SW480 (cell line): ENCODE results near the gene RFESD.
"Not testable (repeated sequence)": the region's sequence is repeated elsewhere in the genome, so short reads cannot be mapped to it uniquely, and the experiment has no call there.

ENCODE experiments used
- DNase-seq: peaks from one replicate; pipeline ENCODE4 v3.0.0-alpha.2; 2016; ENCODE audit warnings: low spot score

Gene RFESD

GRCh38 chr5:95667061-95667618, 20.6 kb downstream of the RFESD start:
- DNase-seq = no peak

GRCh38 chr5:95667678-95668077, 21.1 kb downstream of the RFESD start:
- no peak for DNase-seq

- DNase-seq = no peak
These were observed 21.6 kb downstream of the RFESD start for GRCh38 chr5:95668216-95668615.

DNA sequence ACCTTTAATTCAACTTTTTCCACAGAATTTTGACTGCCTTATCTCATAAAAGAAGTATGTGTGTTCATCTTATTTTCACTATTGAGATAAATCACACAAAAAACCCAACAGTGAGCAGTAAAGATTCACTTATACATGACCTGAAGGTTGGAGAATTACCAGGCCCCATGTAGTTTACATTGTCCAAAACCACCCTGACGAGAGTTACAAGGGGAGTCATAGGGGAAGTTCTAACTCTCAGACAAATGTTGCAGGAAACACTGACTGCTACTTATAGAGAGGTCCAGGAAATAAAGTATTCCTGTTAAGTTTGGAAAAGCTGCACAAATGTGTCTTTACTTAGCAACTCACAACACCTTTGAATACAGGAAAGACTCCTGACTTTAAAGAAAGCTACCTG, 22.2 kb downstream of the RFESD start:
- DNase-seq = no peak

- no peak for DNase-seq
These were observed 23.0 kb downstream of the RFESD start for GRCh38 chr5:95669540-95669939.

- DNase-seq = no peak
These were observed 23.4 kb downstream of the RFESD start for GRCh38 chr5:95669985-95670384.

GRCh38 chr5:95670568-95670967, 24.0 kb downstream of the RFESD start:
- no peak for DNase-seq

DNA sequence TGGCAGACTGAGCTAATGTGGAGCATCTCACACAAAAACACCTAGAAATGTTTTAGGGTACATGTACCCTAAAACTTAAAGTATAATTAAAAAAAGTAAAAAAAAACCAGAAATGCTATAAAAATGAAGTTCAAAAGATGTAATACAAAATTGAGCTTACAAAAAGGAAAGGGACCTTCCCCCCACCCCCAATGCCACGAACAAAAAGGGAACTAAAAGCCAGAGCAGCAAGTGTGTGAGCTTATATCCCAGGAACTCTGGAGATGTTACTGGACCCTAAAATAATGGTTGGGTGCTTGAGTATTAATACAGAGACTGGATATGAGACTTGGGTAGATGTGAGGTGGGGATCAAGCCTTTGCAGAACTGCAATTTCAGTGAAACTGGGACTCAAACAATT, 25.2 kb downstream of the RFESD start:
- DNase-seq = no peak

DNA sequence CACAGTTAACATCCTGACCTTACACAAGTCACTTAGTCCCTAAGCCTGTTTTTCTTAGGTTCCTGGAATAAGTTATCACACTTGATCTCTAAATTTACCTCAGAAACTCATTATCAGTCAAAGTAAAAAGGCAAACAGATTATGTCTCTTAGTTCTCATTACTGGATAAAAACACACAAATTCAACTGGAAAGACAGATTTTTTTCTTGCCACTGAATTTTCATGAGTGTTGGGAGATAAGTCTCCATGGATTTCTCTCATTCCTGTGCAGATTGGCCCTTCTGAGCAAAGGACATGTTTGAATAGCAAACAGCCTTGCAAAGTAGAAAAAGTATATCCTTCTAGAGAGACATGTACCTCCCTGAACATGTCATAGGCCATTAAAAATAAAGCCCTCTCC, 26.1 kb downstream of the RFESD start:
- DNase-seq = no peak

- no peak for DNase-seq
These were observed 26.5 kb downstream of the RFESD start for GRCh38 chr5:95673081-95673480.

DNA sequence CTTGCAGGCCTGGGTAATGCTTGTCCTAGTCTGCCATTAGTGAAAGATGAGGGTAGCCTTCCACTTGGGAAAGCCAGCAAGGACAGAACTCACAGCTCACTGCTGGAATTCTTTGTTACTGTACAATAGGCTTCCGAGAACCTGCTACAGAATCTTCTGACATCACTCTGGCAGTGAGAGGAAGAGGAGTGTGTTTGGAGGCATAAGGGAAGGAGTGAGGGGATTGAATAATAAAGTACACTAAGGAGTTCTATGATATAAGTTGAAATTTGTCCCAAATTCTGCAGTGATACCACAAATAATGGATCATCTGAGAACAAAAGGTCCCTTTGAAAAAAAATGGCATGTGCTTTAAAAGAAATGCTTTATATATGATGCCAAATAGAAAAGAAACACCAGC, 36.3 kb downstream of the RFESD start, which contains the start of gene SPATA9:
Gene SPATA9, minus strand, starts transcription at position 101 of the 400 bp plus-strand sequence. CDS start 137 bp downstream, outside the sequence.
- DNase-seq = no peak

- DNase-seq = no peak
These were observed 37.8 kb downstream of the RFESD start for GRCh38 chr5:95684361-95684760.

- no peak for DNase-seq
These were observed 40.1 kb downstream of the RFESD start for GRCh38 chr5:95686651-95687050.

DNA sequence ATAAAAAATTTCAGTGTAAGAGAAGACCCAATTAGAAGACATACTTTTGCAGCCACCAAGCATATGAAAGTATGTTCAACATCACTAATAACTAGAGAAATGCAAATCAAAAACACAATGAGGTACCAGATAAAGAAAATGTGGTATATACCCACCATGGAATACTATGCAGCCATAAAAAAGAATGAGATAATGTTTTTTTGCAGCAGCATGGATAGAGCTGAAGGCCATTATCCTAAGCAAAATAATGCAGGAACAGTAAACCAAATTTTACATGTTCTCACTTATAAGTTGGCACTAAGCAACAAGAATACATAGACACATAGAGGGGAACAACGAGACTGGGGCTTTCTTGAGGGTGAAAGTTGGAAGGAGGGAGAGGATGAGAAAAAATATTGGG, 43.1 kb downstream of the RFESD start:
- DNase-seq = no peak

GRCh38 chr5:95690333-95690732, 43.8 kb downstream of the RFESD start:
- no peak for DNase-seq

DNA sequence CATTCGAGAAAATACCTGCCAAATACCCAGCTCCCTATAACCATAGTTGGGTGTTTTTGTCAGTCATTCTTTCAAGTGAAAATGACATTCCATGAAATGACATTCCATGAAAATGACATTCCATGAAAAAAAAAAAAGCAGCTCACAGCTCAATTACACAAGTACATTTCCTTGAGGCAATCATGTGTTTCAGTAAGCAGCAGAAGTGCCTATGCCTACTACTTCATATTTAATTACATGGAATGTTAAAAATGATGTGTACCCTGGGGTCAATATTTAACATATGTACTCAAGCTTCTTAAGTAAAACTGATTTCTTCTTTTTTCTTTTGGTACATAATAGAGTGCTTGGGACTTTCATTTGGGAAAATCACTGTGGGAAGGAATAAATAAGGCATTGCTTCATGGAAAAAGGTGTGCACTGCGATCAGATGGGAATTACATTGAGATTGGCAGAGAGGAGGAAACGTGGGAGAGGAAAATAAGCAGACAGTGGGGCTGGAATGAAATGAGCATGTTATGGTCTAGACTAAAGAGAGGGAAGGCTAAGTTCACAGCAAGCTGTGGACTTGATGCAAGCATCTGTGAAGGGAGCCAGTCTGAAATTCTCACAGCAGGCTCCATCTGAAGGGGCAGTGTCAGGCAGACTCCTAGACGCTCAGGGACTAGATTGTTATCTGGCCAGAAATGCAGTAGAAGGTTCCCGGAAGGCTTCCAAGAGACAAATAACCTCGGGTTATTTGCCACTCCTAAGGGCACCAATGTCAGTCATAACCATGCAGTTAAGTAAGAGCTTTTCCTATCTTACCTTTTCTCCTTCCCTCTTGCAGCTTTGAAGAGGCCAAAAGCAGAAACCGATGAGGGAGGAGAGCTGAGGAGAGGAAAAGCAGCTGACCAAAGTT, 51.5 kb downstream of the RFESD start:
- no peak for DNase-seq

DNA sequence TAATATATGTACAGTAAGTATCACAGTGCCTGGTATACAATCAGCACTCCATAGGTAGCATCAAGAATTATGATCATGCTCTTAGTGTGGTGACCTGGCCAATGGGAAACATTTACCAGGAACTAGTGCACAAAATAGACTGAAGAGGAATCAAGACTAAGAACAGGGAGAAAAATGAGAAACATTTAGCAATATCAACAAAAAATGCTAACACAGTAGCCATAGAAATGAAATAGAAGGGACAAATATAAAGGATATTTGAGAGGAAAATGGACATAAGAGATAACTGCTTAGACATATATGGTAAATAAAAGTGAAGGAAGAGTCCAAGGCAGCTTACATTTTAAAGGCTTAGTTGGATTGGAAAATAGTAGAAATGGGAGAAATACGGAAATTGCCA, 52.8 kb downstream of the RFESD start:
- no peak for DNase-seq

DNA sequence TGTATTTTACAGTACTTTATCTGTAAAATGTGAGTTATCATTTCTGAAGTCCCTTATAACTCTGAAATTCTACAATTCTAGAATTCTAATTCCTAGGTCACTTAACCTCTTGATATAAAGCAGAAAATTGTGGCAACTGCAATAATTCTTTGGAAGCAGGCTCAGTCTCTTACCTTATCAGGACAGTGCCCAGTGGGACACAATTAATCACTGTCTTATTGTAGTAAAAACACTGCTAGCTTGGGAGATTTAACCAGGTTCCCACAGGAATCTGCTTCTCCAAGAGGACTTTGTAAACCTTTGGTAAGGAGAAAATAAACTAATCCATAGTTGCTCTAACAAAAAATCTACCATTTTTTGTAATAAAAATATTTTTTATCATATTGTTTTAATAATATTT, 54.5 kb downstream of the RFESD start:
- DNase-seq = no peak

DNA sequence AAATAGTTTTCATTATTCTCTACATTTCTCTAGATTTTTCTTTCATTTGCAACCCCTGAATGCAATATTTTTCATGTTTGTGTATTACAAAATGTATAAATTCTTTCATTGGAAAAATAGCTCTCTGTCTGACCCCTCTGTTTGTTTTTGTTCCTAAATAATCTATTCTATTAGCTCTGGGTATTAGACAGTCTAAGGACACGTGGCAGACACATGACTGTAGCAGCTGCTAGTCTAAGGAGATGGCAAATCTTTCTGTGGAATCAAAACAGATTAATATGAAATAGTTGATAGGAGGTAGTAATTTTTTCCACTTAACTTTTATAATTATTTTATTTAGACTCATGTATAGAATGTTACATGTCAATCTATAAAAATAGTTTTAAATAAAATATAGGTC, 57.6 kb downstream of the RFESD start:
- DNase-seq = no peak

GRCh38 chr5:95706196-95706595, 59.6 kb downstream of the RFESD start:
- DNase-seq = not testable (repeated sequence)

- DNase-seq = no peak
These were observed 60.5 kb downstream of the RFESD start for GRCh38 chr5:95707055-95707454.
